Activated CD4-positive, alpha-beta T cell treated with anti-CD3 and anti-CD28 coated beads for 36 hours (primary cell): ENCODE measurements around the gene ERI3. TPM values are rescaled to one million over a fixed set of nuclear protein-coding genes. Genes with fewer than 3 reads are reported as not detected.

Source experiments
- ATAC-seq: fragments of 200-7000 bp; cut with Tn5 transposase; one replicate; pipeline ENCODE4 v1.10.0; 2021; ENCODE audit warnings: mild to moderate bottlenecking, moderate library complexity
- CTCF ChIA-PET: fragments of 350-600 bp; sonication (Branson Sonifier 250); formaldehyde crosslinking; loops from one replicate; lab custom pipeline; 2021; ENCODE audit warnings: antibody characterized with exemption; lab: Charles Lee
- POLR2A ChIA-PET: fragments of 350-600 bp; sonication (Branson Sonifier 250); formaldehyde crosslinking; loops from one replicate; lab custom pipeline; 2021; ENCODE audit warnings: antibody characterized with exemption, inconsistent platforms; lab: Charles Lee
- DNase-seq: peaks from one replicate; pipeline ENCODE4 v3.0.0-alpha.2; 2020
- H3K27ac Mint-ChIP-seq: one replicate; pipeline ENCODE4 v1.8.0; 2021; ENCODE audit warnings: mixed read lengths
- H3K27me3 Mint-ChIP-seq: one replicate; pipeline ENCODE4 v1.8.0; 2021; ENCODE audit warnings: mixed read lengths
- H3K36me3 Mint-ChIP-seq: one replicate; pipeline ENCODE4 v1.8.0; 2021; ENCODE audit warnings: low read depth, mixed read lengths
- H3K4me1 Mint-ChIP-seq: one replicate; pipeline ENCODE4 v1.8.0; 2021; ENCODE audit warnings: mixed read lengths
- H3K4me3 Mint-ChIP-seq: one replicate; pipeline ENCODE4 v1.8.0; 2021; ENCODE audit warnings: mild to moderate bottlenecking, moderate library complexity, mixed read lengths
- H3K9me3 Mint-ChIP-seq: one replicate; pipeline ENCODE4 v1.8.0; 2021; ENCODE audit warnings: low read depth, mixed read lengths
- intact Hi-C, 2 experiments: fragments of 100-400 bp; cut with DNase I in 1 of 2; cut with micrococcal nuclease in 1 of 2; formaldehyde crosslinking; loops; one replicate each; pipeline versions ENCODE4 v1.14.2 to v1.15.1; 2022 to 2024; cut with DNase I, micrococcal nuclease
- total RNA-seq, 2 experiments: library from RNA; stranded (reverse); gene quantifications; one replicate each; pipeline ENCODE4 v1.2.3, GENCODE V29; 2021

ERI3 gene
- total RNA-seq, 2 experiments from 2014 or later: 36.7 to 41.3 TPM

DNA sequence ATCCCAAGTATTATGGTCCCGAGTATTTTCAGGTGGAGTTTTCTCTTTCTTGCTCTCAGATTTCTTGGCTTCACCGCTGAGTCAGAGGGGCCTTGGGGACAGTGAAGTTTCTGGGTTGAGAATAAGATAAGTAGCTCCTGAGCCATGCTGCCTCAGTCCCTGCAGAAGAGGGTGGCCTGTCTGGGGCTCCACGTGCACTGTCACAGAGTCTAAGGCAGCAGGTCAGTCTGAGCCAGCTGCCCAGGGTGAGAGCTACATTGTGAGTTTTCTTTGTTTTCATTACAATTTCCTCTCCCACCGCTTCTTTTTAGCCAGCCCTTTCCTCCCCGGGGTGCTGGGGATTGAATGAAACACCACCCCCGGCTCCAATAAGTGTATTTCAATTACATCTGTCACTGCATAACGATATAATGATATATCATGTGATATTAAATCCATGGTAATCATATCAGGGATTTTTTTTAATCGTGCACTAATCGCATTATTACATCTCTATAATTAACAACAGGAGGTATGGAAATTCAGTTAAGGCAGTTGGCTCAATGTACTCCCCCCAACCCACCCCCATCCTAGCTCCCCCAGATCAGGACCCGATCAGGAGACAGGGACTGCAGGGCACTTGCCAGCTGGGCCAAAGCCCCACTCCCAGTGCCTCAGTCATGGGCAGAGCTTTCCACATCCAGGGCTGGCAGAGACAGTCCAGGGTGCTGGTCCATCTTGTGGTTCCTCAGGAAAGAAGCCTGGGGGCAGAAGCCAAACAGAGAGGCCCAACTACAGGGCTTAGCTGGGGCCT lies 98.1 kb downstream of the ERI3 start:
- ChIA-PET POLR2A (no interaction called here), CTCF (interaction anchor here (0.6 to 0.7 kb wide), 2 partner anchors 32 to 944 kb away, joined by 3 read pairs; no protein-coding TSS in a partner anchor)
- Mint-ChIP-seq H3K27me3 (no peaks in the 10 kb centered on the region), H3K36me3 (no peaks in the 10 kb centered on the region), H3K4me1 (no peaks in the 10 kb centered on the region), H3K9me3 (no peaks in the 10 kb centered on the region), H3K27ac (no peak overlapping the region), H3K4me3 (no peak overlapping the region)
- intact Hi-C loops: no loop called here
- no peak for ATAC-seq
- DNase-seq: no peak

- ChIA-PET CTCF (interaction anchor here (0.6 to 2.4 kb wide), 4 partner anchors 16 to 394 kb away, joined by 3 to 8 read pairs (median 4); no protein-coding TSS in a partner anchor), POLR2A (interaction anchor here (1.0 kb wide), 1 partner anchor 377 kb away, joined by 3 read pairs; no protein-coding TSS in a partner anchor)
- no peaks in the 10 kb centered on the region for H3K9me3 Mint-ChIP-seq
- no peaks in the 10 kb centered on the region for H3K27me3 Mint-ChIP-seq
- no peak overlapping the region for H3K4me3 Mint-ChIP-seq
- intact Hi-C loops: no loop called here
- no peak overlapping the region for H3K27ac Mint-ChIP-seq
- peak; percentile 94 for ATAC-seq
- no peaks in the 10 kb centered on the region for H3K36me3 Mint-ChIP-seq
- H3K4me1 Mint-ChIP-seq: no peaks in the 10 kb centered on the region
- DNase-seq: peak; percentile 47
Observed at GRCh38 chr1:44254392-44254910, 100.6 kb downstream of the ERI3 start.

GRCh38 chr1:44251989-44252671 lies 102.9 kb downstream of the ERI3 start:
- Mint-ChIP-seq H3K27ac (no peak overlapping the region), H3K36me3 (no peaks in the 10 kb centered on the region), H3K4me1 (no peaks in the 10 kb centered on the region), H3K4me3 (no peak overlapping the region), H3K9me3 (no peaks in the 10 kb centered on the region), H3K27me3 (no peaks in the 10 kb centered on the region)
- ChIA-PET POLR2A (no interaction called here), CTCF (interaction anchor here (0.6 to 1.1 kb wide), 2 partner anchors 10 to 14 kb away, joined by 4 read pairs; no protein-coding TSS in a partner anchor)
- intact Hi-C loops: no loop called here
- DNase-seq (no peak), ATAC-seq (no peak)

- no peaks in the 10 kb centered on the region for H3K9me3 Mint-ChIP-seq
- ATAC-seq (no peak), DNase-seq (no peak)
- CTCF ChIA-PET: interaction anchor here (1.1 kb wide), 1 partner anchor 13 kb away, joined by 4 read pairs; no protein-coding TSS in a partner anchor
- H3K4me3 Mint-ChIP-seq: no peak overlapping the region
- POLR2A ChIA-PET: no interaction called here
- H3K4me1 Mint-ChIP-seq: no peaks in the 10 kb centered on the region
- H3K27ac Mint-ChIP-seq: no peak overlapping the region
- no peaks in the 10 kb centered on the region for H3K27me3 Mint-ChIP-seq
- H3K36me3 Mint-ChIP-seq: no peaks in the 10 kb centered on the region
- intact Hi-C loops: no loop called here
Observed at GRCh38 chr1:44251486-44251885, 103.6 kb downstream of the ERI3 start.

GRCh38 chr1:44250068-44250781 lies 104.8 kb downstream of the ERI3 start:
- no peak overlapping the region for H3K27ac Mint-ChIP-seq
- H3K36me3 Mint-ChIP-seq: no peaks in the 10 kb centered on the region
- DNase-seq (no peak), ATAC-seq (no peak)
- no peaks in the 10 kb centered on the region for H3K4me1 Mint-ChIP-seq
- no peaks in the 10 kb centered on the region for H3K9me3 Mint-ChIP-seq
- H3K4me3 Mint-ChIP-seq: no peak overlapping the region
- intact Hi-C loops: no loop called here
- no peaks in the 10 kb centered on the region for H3K27me3 Mint-ChIP-seq
- ChIA-PET CTCF (interaction anchor here (0.6 kb wide), 1 partner anchor 12 kb away, joined by 3 read pairs; no protein-coding TSS in a partner anchor), POLR2A (no interaction called here)

- no peaks in the 10 kb centered on the region for H3K4me1 Mint-ChIP-seq
- DNase-seq: no peak
- POLR2A ChIA-PET: no interaction called here
- CTCF ChIA-PET: interaction anchor here (0.6 to 1.2 kb wide), 2 partner anchors 9 to 11 kb away, joined by 3 read pairs; no protein-coding TSS in a partner anchor
- H3K27me3 Mint-ChIP-seq: no peaks in the 10 kb centered on the region
- ATAC-seq: no peak
- H3K9me3 Mint-ChIP-seq: no peaks in the 10 kb centered on the region
- no peaks in the 10 kb centered on the region for H3K36me3 Mint-ChIP-seq
- intact Hi-C loops: no loop called here
- H3K4me3 Mint-ChIP-seq: no peak overlapping the region
- no peak overlapping the region for H3K27ac Mint-ChIP-seq
Observed at GRCh38 chr1:44249543-44249942, 105.5 kb downstream of the ERI3 start.

GRCh38 chr1:44246806-44247205 lies 108.3 kb downstream of the ERI3 start:
- CTCF ChIA-PET: interaction anchor here (0.8 to 1.5 kb wide), 3 partner anchors 34 to 73 kb away, joined by 3 to 4 read pairs (median 3); no protein-coding TSS in a partner anchor
- H3K27ac Mint-ChIP-seq: no peak overlapping the region
- POLR2A ChIA-PET: no interaction called here
- intact Hi-C loops: no loop called here
- no peak overlapping the region for H3K4me3 Mint-ChIP-seq
- ATAC-seq (no peak), DNase-seq (no peak)
- no peaks in the 10 kb centered on the region for H3K9me3 Mint-ChIP-seq
- H3K36me3 Mint-ChIP-seq: no peaks in the 10 kb centered on the region
- no peaks in the 10 kb centered on the region for H3K4me1 Mint-ChIP-seq
- no peaks in the 10 kb centered on the region for H3K27me3 Mint-ChIP-seq

DNA sequence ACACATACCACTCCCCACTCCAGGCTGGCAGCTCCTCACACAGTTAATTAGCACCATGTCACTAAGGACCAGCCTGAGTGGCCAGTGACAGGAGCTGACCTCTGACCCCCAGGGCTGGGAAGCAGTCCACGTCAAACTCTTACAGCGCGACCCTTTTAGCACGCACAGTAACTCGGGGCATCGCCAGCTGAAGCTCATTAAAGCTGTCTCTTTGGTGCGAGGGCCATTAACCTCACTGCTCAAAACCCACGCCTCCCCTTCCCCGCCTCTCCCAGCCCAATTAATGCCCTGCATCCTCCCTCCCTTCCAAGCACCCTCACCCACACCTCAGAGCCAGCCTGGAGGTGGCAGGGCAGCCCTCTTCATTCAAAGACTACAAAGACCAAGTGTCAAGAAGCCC lies 110.1 kb downstream of the ERI3 start:
- Mint-ChIP-seq H3K27me3 (no peaks in the 10 kb centered on the region), H3K4me3 (no peak overlapping the region), H3K27ac (no peak overlapping the region), H3K4me1 (no peaks in the 10 kb centered on the region), H3K9me3 (no peaks in the 10 kb centered on the region), H3K36me3 (peaks cover 3% of the 10 kb centered on the region)
- DNase-seq (no peak), ATAC-seq (no peak)
- intact Hi-C loops: no loop called here
- CTCF ChIA-PET: no interaction called here
- POLR2A ChIA-PET: no interaction called here

DNA sequence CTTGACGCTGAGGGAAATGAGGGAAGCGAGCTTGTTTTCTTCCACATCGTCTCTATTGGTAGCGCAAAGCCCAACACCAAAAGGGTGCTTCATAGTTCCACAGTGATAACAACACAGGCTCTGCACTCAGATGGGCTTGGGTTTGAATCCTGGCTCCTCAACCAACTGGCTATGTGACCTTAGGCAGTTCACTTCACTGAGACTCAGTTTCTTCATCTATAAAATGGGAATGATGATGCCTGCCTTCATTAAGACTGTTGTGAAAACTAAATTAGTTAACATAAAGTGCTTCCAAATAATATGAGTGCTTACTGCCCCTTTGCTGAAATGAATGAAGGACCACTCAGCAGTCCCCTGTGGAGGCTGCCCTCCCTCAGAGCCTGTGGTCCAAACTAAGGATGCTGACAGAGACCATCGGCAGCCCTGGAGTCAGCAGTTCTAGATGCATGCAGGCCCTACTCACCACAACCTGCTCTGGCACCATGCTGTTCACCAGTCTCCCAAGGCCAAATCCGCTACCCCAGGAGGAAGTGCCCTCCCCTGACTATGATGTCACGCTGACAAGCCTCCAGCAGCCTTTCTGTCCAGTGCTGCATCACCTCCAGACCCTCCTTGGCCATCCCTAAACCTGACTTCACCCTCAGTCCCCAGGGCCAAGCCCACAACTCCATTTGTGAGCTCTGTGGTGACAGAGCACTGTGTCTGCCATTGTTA lies 111.1 kb downstream of the ERI3 start:
- no peak for ATAC-seq
- no peak overlapping the region for H3K4me3 Mint-ChIP-seq
- POLR2A ChIA-PET: no interaction called here

GRCh38 chr1:44242746-44243145 lies 112.3 kb downstream of the ERI3 start:
- Mint-ChIP-seq H3K36me3 (peaks cover 3% of the 10 kb centered on the region), H3K9me3 (no peaks in the 10 kb centered on the region), H3K4me1 (peaks cover 10% of the 10 kb centered on the region), H3K27me3 (no peaks in the 10 kb centered on the region), H3K27ac (no peak overlapping the region), H3K4me3 (no peak overlapping the region)
- DNase-seq (no peak), ATAC-seq (no peak)
- intact Hi-C loops: no loop called here
- CTCF ChIA-PET: interaction anchor here (1.9 kb wide), 1 partner anchor 30 kb away, joined by 6 read pairs; the partner anchor contains the start of gene DMAP1
- POLR2A ChIA-PET: no interaction called here

More for the DNA sequence above, 111.1 kb downstream of the ERI3 start:
- intact Hi-C loops: no loop called here
- Mint-ChIP-seq H3K36me3 (peaks cover 3% of the 10 kb centered on the region), H3K9me3 (no peaks in the 10 kb centered on the region), H3K27me3 (no peaks in the 10 kb centered on the region), H3K4me1 (peaks cover 3% of the 10 kb centered on the region), H3K27ac (no peak overlapping the region)
- DNase-seq: no peak
- CTCF ChIA-PET: no interaction called here
